K562 (cell line): ENCODE results near the gene SNX25. TPM values are rescaled to one million over a fixed set of nuclear protein-coding genes. Genes with fewer than 3 reads are reported as not detected.

Experiments used
- CHD7 ChIP-seq: fragments of 200-600 bp; sonication (generic); IDR thresholded peaks from one replicate; pipeline ENCODE4 v1.6.1; 2012; ENCODE audit warnings: mild to moderate bottlenecking, low read depth, low read length, inconsistent platforms
- CREB1 ChIP-seq, 2 experiments: sonication (generic) in 1 of 2; formaldehyde crosslinking in 1 of 2; IDR thresholded peaks; 2 replicates each; pipeline versions ENCODE4 v1.6.1 to v1.8.0; 2012 to 2022; ENCODE audit warnings: inconsistent platforms in 1 of 2, mild to moderate bottlenecking in 1 of 2, missing genetic modification reagents in 1 of 2, moderate library complexity in 1 of 2
- CTCF ChIP-seq, 3 experiments: IDR thresholded peaks in 2 of 3; conservative IDR thresholded peaks in 1 of 3; 2 replicates each; pipeline ENCODE4 v1.5.1; 2011 to 2012; ENCODE audit warnings: low read length in 3 of 3, mild to moderate bottlenecking in 3 of 3, control low read depth in 2 of 3, improper control_type of control experiment in 1 of 3, inconsistent platforms in 1 of 3, low read depth in 1 of 3, mixed read lengths in 1 of 3, moderate library complexity in 1 of 3; ENCODE audit not compliant: insufficient read depth in 2 of 3
- DEAF1 ChIP-seq: fragments of 450-650 bp; formaldehyde crosslinking; IDR thresholded peaks from 2 replicates; pipeline ENCODE4 v1.4.0; 2020; ENCODE audit warnings: mild to moderate bottlenecking, moderate library complexity
- RAD21 ChIP-seq, 2 experiments: fragments of 250-450 bp in 1 of 2; fragments of 450-650 bp in 1 of 2; sonication (Bioruptor Pico) in 1 of 2; formaldehyde crosslinking in 1 of 2; IDR thresholded peaks in 1 of 2; conservative IDR thresholded peaks in 1 of 2; 2 replicates each; pipeline versions ENCODE4 v1.4.0 to v1.8.0; 2020 to 2022; ENCODE audit warnings: mild to moderate bottlenecking in 2 of 2, moderate library complexity in 1 of 2
- SMC3 ChIP-seq: conservative IDR thresholded peaks from 2 replicates; pipeline ENCODE4 v1.6.1; 2011; ENCODE audit warnings: low read depth, low read length, improper control_type of control experiment; ENCODE audit not compliant: insufficient read depth
- polyA plus RNA-seq, 8 experiments: library from polyadenylated mRNA; depleted of rRNA in 4 of 8; stranded (reverse) in 5 of 8; unstranded in 3 of 8; fragments of >200 nt; fragmentation: Nextera tagmentation in 2 of 8; fragmentation: Illumina TruSeq in 1 of 8; extraction: Ambion mirVana in 2 of 8; extraction: Trizol in 1 of 8; gene quantifications; 2 replicates each; pipeline versions ENCODE4 v1.2.1 to v1.2.3, GENCODE V29; 2011 to 2014; ENCODE audit warnings: inconsistent platforms in 1 of 8, missing spikeins in 1 of 8
- total RNA-seq, 7 experiments: library from RNA; depleted of rRNA in 6 of 7; stranded (reverse); fragments of >200 nt in 6 of 7; fragmentation: Illumina TruSeq in 2 of 7; extraction: Trizol in 2 of 7; gene quantifications; 2 replicates each; pipeline versions ENCODE4 v1.2.1 to v1.2.3, GENCODE V29; 2011 to 2021; ENCODE audit warnings: low replicate concordance in 1 of 7

SNX25 gene
- total and polyA plus RNA-seq, 9 of the 15 experiments (the other 6 are each of a cell fraction or from before 2014, with no cell fraction given), result 2.5 to 23.4 (median 13.3) TPM

- TF ChIP-seq CHD7 (no peak), RAD21 (CRISPR knock-in tag; conservative IDR thresholded peaks at IDR 0.05 in 1 of 2, IDR thresholded peaks at IDR 0.05 in 1 of 2) (peak; percentile 55 to 71), CREB1 (IDR thresholded peaks at IDR 0.05) (no peak), CREB1 (CRISPR knock-in tag; IDR thresholded peaks at IDR 0.05) (no peak), SMC3 (0 out of 2 replicates have a peak, but pooled peaks have one; percentile 28), CTCF (IDR thresholded peaks at IDR 0.05 in 2 of 3, conservative IDR thresholded peaks at IDR 0.05 in 1 of 3; ENCODE audit: insufficient read depth in 2 of 3, low read depth in 1 of 3, low read length in 3 of 3) (peak; percentile 61 to 66 (median 66)), DEAF1 (peak; percentile 49)
These were observed 95.7 kb downstream of the SNX25 start (continued) for GRCh38 chr4:185304944-185305690.
